ENCODE data around the gene MRPL21.

MRPL21 gene

DNA sequence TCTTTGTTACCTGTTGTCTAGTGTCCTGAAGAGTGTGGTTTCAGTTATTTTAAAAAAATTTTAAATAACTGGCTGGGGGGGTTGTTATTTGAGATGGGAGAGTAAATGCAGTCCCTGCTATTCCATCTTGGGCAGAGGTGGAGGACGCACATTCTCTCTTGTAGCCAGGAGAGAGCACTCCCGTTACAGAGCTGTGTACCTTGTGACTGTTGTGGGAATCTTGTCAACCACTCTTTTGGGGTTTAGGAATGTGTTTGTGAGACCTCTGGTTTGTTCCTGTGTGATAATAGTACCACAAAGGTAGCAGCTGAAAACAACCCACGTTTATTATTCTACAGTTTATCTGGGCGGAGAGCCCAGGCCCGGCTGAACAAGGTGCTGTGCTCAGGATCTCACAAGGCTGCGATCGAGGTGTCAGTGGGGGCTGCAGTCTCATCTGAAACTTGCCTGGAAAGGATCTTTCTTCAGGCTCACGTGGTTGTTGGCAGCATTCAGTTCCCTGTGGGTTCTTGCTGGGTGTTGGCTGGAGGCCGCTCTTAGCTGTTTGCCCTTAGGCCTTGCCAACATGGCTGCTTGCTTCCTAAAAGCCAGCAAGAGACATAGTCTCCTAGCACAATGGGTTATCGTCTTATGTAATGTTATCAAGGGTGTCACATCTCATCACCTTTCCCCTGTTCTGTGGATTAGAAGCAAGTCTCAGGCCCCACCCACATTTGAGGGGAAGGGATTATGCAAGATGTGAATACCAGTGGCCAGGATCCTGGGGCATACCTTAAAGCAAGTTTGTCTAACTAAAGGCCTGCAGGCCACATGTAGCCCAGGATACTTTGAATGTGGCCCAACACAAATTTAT is 20.7 kb upstream of the MRPL21 start:
- no peak overlapping the region for H3K4me3 ChIP-seq
- DNase-seq (ENCODE audit: low spot score): no peak
- H3K27ac ChIP-seq: peak overlapping the region; percentile 74 to 79
- TF ChIP-seq, protein P1, sequence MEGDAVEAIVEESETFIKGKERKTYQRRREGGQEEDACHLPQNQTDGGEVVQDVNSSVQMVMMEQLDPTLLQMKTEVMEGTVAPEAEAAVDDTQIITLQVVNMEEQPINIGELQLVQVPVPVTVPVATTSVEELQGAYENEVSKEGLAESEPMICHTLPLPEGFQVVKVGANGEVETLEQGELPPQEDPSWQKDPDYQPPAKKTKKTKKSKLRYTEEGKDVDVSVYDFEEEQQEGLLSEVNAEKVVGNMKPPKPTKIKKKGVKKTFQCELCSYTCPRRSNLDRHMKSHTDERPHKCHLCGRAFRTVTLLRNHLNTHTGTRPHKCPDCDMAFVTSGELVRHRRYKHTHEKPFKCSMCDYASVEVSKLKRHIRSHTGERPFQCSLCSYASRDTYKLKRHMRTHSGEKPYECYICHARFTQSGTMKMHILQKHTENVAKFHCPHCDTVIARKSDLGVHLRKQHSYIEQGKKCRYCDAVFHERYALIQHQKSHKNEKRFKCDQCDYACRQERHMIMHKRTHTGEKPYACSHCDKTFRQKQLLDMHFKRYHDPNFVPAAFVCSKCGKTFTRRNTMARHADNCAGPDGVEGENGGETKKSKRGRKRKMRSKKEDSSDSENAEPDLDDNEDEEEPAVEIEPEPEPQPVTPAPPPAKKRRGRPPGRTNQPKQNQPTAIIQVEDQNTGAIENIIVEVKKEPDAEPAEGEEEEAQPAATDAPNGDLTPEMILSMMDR (IDR thresholded peaks at IDR 0.05): no peak

DNA sequence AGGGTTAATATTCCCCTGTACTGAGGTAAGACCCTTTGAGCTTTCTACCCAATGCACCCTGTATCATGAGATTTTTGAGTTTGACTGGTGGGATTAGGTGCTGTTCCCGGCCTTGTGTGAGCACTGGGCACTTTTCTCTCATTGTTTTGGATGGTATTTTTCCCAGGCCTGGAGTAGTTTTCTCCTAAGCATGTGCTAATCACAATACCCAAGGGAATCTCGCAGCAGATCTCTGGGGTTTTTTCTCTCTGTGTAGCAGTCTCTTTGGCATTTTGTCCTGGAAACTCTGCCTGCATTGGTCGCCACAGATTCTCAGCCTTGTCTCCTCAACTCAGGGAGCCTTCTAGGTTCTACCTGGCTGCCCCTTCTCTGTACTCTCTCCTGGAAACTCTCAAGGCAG is 20.0 kb upstream of the MRPL21 start:
- peak overlapping the region; percentile 74 to 79 for H3K27ac ChIP-seq
- no peak for DNase-seq (ENCODE audit: low spot score)
- no peak overlapping the region for H3K4me3 ChIP-seq
- TF ChIP-seq, protein P1 (IDR thresholded peaks at IDR 0.05): no peak

DNA sequence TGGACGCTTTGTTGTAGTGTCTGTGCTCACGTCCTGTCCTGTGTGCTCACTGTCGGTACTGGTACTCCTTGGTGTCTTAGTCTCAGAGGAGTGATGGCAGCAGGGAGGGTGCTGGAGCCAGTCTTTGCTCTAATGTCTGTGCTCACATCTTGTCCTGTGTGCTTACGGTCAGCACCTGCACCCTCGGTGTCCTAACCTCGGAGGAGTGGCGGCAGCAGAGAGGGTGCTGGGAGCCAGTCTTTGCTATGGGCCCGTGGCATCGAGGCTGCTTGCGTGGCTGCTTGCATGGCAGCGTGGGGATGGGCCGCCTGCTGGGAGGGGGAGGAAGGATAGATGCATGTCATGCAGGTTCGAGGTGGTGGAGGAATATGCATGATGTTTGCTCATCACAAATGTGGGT is 12.8 kb upstream of the MRPL21 start:
- no peak overlapping the region for H3K27ac ChIP-seq
- no peak overlapping the region for H3K4me3 ChIP-seq
- DNase-seq (ENCODE audit: low spot score): no peak
- TF ChIP-seq, protein P1 (IDR thresholded peaks at IDR 0.05): no peak

- TF ChIP-seq, protein P1 (IDR thresholded peaks at IDR 0.05): no peak
- no peak for DNase-seq (ENCODE audit: low spot score)
- Histone ChIP-seq H3K4me3 (no peak overlapping the region), H3K27ac (no peak overlapping the region)
These were observed 11.1 kb upstream of the MRPL21 start for GRCh38 chr11:68914761-68915160.

- Histone ChIP-seq H3K27ac (no peak overlapping the region), H3K4me3 (no peak overlapping the region)
- TF ChIP-seq, protein P1 (IDR thresholded peaks at IDR 0.05): no peak
- DNase-seq (ENCODE audit: low spot score): no peak
These were observed 9.6 kb upstream of the MRPL21 start for GRCh38 chr11:68913188-68913587.

DNA sequence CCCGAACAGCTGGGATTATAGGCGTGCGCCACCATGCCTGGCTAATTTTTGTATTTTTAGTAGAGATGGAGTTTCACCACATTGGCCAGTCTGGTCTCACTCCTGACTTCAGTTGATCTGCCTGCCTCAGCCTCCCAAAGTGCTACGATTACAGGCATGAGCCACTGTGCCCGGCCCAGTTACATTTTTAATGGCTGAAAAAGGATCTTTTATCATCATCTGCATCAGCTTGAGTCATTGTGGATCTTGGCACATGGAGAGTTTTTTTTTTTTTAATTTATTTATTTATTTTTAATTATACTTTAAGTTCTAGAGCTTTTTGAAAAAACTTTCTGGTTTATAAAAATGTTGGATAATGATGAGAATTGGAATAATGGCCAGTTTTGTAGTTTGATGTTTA is 8.6 kb upstream of the MRPL21 start:
- Histone ChIP-seq H3K27ac (no peak overlapping the region), H3K4me3 (no peak overlapping the region)
- DNase-seq (ENCODE audit: low spot score): no peak
- TF ChIP-seq, protein P1 (IDR thresholded peaks at IDR 0.05): no peak

DNA sequence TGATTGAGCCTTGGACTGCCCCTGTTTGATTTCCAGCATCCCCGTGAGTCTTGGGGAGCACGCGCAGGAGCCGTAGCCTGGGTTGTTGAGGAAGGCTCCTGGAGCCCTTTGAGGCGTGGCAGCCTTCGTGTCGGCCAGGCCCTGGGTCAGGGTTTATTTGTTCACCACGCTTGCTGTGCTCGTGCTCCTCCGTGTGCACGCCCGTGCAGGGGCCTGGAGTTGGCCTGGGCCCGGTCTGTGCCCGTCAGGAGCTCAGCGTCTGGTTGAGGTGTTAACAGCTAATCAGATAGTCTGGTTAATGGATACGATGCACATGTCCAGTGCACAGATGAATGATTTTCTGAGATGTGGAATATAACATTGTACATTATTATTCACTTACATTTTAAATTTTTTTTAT is 8.1 kb upstream of the MRPL21 start:
- TF ChIP-seq, protein P1 (IDR thresholded peaks at IDR 0.05): no peak
- no peak overlapping the region for H3K27ac ChIP-seq
- DNase-seq (ENCODE audit: low spot score): no peak

More for the DNA sequence above, 8.1 kb upstream of the MRPL21 start:
- H3K4me3 ChIP-seq: no peak overlapping the region

Measured in coronary artery (tissue), 2 donors.